HCT116 (cell line): ENCODE results near the gene GRIK3.

Experiments
- ELF1 ChIP-seq: IDR thresholded peaks from 2 replicates; pipeline ENCODE4 v1.6.1; 2012; ENCODE audit warnings: low read depth, borderline replicate concordance
- EZH2 ChIP-seq: fragments of 200-600 bp; sonication (generic); IDR thresholded peaks from 2 replicates; pipeline ENCODE4 v1.6.1; 2017; ENCODE audit warnings: antibody characterized with exemption, mixed run types
- POLR2A ChIP-seq: IDR thresholded peaks from 2 replicates; pipeline ENCODE4 v1.7.0; 2011; ENCODE audit warnings: borderline replicate concordance; ENCODE audit not compliant: insufficient read depth, insufficient read length; ENCODE audit errors: extremely low read depth
- POLR2AphosphoS5 ChIP-seq: IDR thresholded peaks from 2 replicates; pipeline ENCODE4 v1.6.1; 2011; ENCODE audit warnings: mild to moderate bottlenecking, low read depth, low read length, moderate library complexity
- YY1 ChIP-seq: IDR thresholded peaks from 2 replicates; pipeline ENCODE4 v1.6.1; 2011; ENCODE audit warnings: low read length, low read depth, moderate library complexity, mild to moderate bottlenecking; ENCODE audit not compliant: insufficient replicate concordance; ENCODE audit errors: extremely low read depth
- ZFX ChIP-seq: fragments of 450-650 bp; IDR thresholded peaks from 2 replicates; pipeline ENCODE4 v1.6.1; 2017
- ZNF274 ChIP-seq: fragments of 200-500 bp; sonication (Bioruptor generic); IDR thresholded peaks from 2 replicates; pipeline ENCODE4 v1.6.1; 2014; ENCODE audit warnings: mild to moderate bottlenecking, low read depth, low read length, inconsistent platforms
- TF ChIP-seq, protein P1 (sequence below), 3 experiments: fragments of 200-600 bp in 1 of 3; sonication (generic) in 1 of 3; IDR thresholded peaks in 2 of 3; conservative IDR thresholded peaks in 1 of 3; 2 replicates each; pipeline ENCODE4 v1.5.1; 2012 to 2017; ENCODE audit warnings: low read depth in 2 of 3, low read length in 2 of 3, antibody characterized with exemption in 1 of 3, borderline replicate concordance in 1 of 3, control low read depth in 1 of 3, mild to moderate bottlenecking in 1 of 3, mixed read lengths in 1 of 3, mixed run types in 1 of 3, moderate library complexity in 1 of 3; ENCODE audit not compliant: insufficient read depth in 1 of 3

DNA sequence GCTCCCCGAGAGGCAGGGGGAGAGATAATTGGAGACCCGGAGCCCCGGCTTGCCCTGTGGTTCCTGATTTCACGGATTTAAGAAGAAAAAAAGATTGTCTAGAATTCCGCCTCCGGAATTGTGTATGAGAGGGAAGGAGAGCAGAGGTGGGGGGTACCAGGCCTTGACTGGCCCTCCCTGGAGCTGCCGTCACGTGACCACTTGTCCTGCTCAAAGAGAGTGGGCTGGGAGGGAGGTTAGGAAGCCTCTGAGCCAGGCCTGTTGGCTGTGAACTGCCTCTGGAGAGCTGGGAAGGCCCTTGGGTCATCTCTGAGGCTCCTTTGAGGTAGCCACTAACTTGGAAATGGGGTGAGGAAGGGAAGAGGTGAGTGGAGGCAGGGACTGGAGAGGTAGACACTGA is 106.5 kb downstream of the GRIK3 start:
- no peak for TF ChIP-seq EZH2
- no peak for TF ChIP-seq POLR2AphosphoS5
- TF ChIP-seq, protein P1, sequence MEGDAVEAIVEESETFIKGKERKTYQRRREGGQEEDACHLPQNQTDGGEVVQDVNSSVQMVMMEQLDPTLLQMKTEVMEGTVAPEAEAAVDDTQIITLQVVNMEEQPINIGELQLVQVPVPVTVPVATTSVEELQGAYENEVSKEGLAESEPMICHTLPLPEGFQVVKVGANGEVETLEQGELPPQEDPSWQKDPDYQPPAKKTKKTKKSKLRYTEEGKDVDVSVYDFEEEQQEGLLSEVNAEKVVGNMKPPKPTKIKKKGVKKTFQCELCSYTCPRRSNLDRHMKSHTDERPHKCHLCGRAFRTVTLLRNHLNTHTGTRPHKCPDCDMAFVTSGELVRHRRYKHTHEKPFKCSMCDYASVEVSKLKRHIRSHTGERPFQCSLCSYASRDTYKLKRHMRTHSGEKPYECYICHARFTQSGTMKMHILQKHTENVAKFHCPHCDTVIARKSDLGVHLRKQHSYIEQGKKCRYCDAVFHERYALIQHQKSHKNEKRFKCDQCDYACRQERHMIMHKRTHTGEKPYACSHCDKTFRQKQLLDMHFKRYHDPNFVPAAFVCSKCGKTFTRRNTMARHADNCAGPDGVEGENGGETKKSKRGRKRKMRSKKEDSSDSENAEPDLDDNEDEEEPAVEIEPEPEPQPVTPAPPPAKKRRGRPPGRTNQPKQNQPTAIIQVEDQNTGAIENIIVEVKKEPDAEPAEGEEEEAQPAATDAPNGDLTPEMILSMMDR (IDR thresholded peaks at IDR 0.05 in 2 of 3, conservative IDR thresholded peaks at IDR 0.05 in 1 of 3; ENCODE audit: borderline replicate concordance in 1 of 3, insufficient read depth in 1 of 3, low read depth in 2 of 3, low read length in 2 of 3): no peak
- TF ChIP-seq POLR2A: no peak
- TF ChIP-seq YY1: no peak
- TF ChIP-seq ZFX: no peak
- no peak for TF ChIP-seq ZNF274
- TF ChIP-seq ELF1: no peak
